Astrocyte of the spinal cord (primary cell): ENCODE measurements around the gene PAPSS2.

Experiments used
- DNase-seq: peaks from one replicate; pipeline ENCODE4 v3.0.0; 2011; ENCODE audit warnings: low read depth, low spot score
- H3K4me3 ChIP-seq: 2 replicates; pipeline ENCODE4 v1.5.1; 2011; ENCODE audit warnings: low read depth, mild to moderate bottlenecking, low read length, moderate library complexity
- CTCF ChIP-seq: IDR thresholded peaks from 2 replicates; pipeline ENCODE4 v1.5.1; 2012; ENCODE audit warnings: low read depth, mild to moderate bottlenecking, low read length, inconsistent platforms
- in situ Hi-C: cut with HindIII; loops from 2 replicates; pipeline ENCODE4 v1.10.0; 2017; ENCODE audit warnings: low sequenced_read_pairs

Gene PAPSS2

GRCh38 chr10:87767253-87767652, 107.6 kb downstream of the PAPSS2 start:
- in situ Hi-C loops, result no loop called here
- no peak overlapping the region for H3K4me3 ChIP-seq
- DNase-seq, result peak; percentile 72
- TF ChIP-seq CTCF, result no peak

- DNase-seq, result peak; percentile 42
- TF ChIP-seq CTCF, result peak; percentile 35
- in situ Hi-C loops, result no loop called here
- H3K4me3 ChIP-seq, result no peak overlapping the region
These were observed 112.3 kb downstream of the PAPSS2 start for GRCh38 chr10:87771871-87772500.

- no peak overlapping the region for H3K4me3 ChIP-seq
- no peak for TF ChIP-seq CTCF
- DNase-seq, result peak; percentile 35
- in situ Hi-C loops, result no loop called here
These were observed 116.1 kb downstream of the PAPSS2 start for GRCh38 chr10:87775766-87776165.

GRCh38 chr10:87776328-87776727, 116.7 kb downstream of the PAPSS2 start:
- H3K4me3 ChIP-seq, result no peak overlapping the region
- no peak for TF ChIP-seq CTCF
- no peak for DNase-seq
- in situ Hi-C loops, result no loop called here

- no peak for DNase-seq
- no peak overlapping the region for H3K4me3 ChIP-seq
- TF ChIP-seq CTCF, result no peak
- in situ Hi-C loops, result no loop called here
These were observed 121.9 kb downstream of the PAPSS2 start for GRCh38 chr10:87781545-87781944.

- H3K4me3 ChIP-seq, result no peak overlapping the region
- DNase-seq, result no peak
- TF ChIP-seq CTCF, result no peak
- in situ Hi-C loops, result no loop called here
These were observed 123.0 kb downstream of the PAPSS2 start for GRCh38 chr10:87782721-87783120.
